K562 (cell line): ENCODE data around the gene MYMX. TPM values are rescaled to one million over a fixed set of nuclear protein-coding genes. Genes with fewer than 3 reads are reported as not detected.

Experiments
- ATF1 ChIP-seq, 2 experiments: fragments of 450-650 bp in 1 of 2; IDR thresholded peaks; 2 replicates each; pipeline ENCODE4 v1.6.1; 2016; ENCODE audit warnings: missing compliant biosample characterization in 1 of 2, missing genetic modification characterization in 1 of 2
- BCL6 ChIP-seq: fragments of 250-450 bp; sonication (Bioruptor Pico); IDR thresholded peaks from 2 replicates; pipeline ENCODE4 v1.4.0; 2020
- CC2D1A ChIP-seq: fragments of 450-650 bp; IDR thresholded peaks from 2 replicates; pipeline ENCODE4 v1.6.1; 2017; ENCODE audit warnings: mild to moderate bottlenecking
- CREM ChIP-seq: IDR thresholded peaks from 2 replicates; pipeline ENCODE4 v1.6.1; 2014; ENCODE audit warnings: antibody characterized with exemption, low read depth
- DPF2 ChIP-seq: fragments of 450-650 bp; IDR thresholded peaks from 2 replicates; pipeline ENCODE4 v1.6.1; 2016
- ETV5 ChIP-seq: sonication (generic); formaldehyde crosslinking; IDR thresholded peaks from 2 replicates; pipeline ENCODE4 v1.4.0; 2020; ENCODE audit warnings: low read depth, mild to moderate bottlenecking, missing genetic modification reagents
- MEIS2 ChIP-seq: fragments of 450-650 bp; IDR thresholded peaks from 2 replicates; pipeline ENCODE4 v1.6.1; 2014; ENCODE audit warnings: mild to moderate bottlenecking; ENCODE audit not compliant: partially characterized antibody
- OTX1 ChIP-seq: fragments of 450-650 bp; formaldehyde crosslinking; IDR thresholded peaks from 2 replicates; pipeline ENCODE4 v1.4.0; 2022; ENCODE audit warnings: mild to moderate bottlenecking
- POLR2A ChIP-seq: fragments of 450-650 bp; conservative IDR thresholded peaks from 2 replicates; pipeline ENCODE4 v1.6.1; 2016
- POLR2B ChIP-seq: fragments of 450-650 bp; IDR thresholded peaks from 2 replicates; pipeline ENCODE4 v1.6.1; 2018; ENCODE audit warnings: low read depth; ENCODE audit not compliant: partially characterized antibody
- RHOXF2B ChIP-seq: fragments of 250-450 bp; sonication (Bioruptor Pico); conservative IDR thresholded peaks from 2 replicates; pipeline ENCODE4 v1.5.1; 2021
- SMARCB1 ChIP-seq: IDR thresholded peaks from 2 replicates; pipeline ENCODE4 v1.6.1; 2011; ENCODE audit warnings: improper control_type of control experiment, low read depth; ENCODE audit not compliant: insufficient read length
- ZBED1 ChIP-seq: IDR thresholded peaks from 2 replicates; pipeline ENCODE4 v1.6.1; 2014
- ZFP30 ChIP-seq: fragments of 250-450 bp; sonication (Bioruptor Pico); IDR thresholded peaks from 2 replicates; pipeline ENCODE4 v1.8.0; 2022; ENCODE audit warnings: moderate library complexity, mild to moderate bottlenecking, inconsistent platforms, borderline replicate concordance
- ZNF3 ChIP-seq: fragments of 250-450 bp; sonication (Bioruptor Pico); IDR thresholded peaks from 2 replicates; pipeline ENCODE4 v1.5.0; 2021; ENCODE audit warnings: mild to moderate bottlenecking, moderate library complexity
- ZNF431 ChIP-seq: sonication (generic); formaldehyde crosslinking; IDR thresholded peaks from 2 replicates; pipeline ENCODE4 v1.8.0; 2022; ENCODE audit warnings: mild to moderate bottlenecking, missing genetic modification reagents
- ZNF436 ChIP-seq: fragments of 250-450, 450-650 bp; sonication (Bioruptor Pico); formaldehyde crosslinking; IDR thresholded peaks from 2 replicates; pipeline ENCODE4 v1.7.0; 2020; ENCODE audit warnings: mild to moderate bottlenecking
- ZNF785 ChIP-seq: fragments of 250-450 bp; sonication (Bioruptor Pico); IDR thresholded peaks from 2 replicates; pipeline ENCODE4 v1.4.0; 2020; ENCODE audit warnings: mild to moderate bottlenecking
- ZZZ3 ChIP-seq: fragments of 450-650 bp; IDR thresholded peaks from 2 replicates; pipeline ENCODE4 v1.6.1; 2016; ENCODE audit warnings: antibody characterized with exemption, mild to moderate bottlenecking, moderate library complexity
- polyA plus RNA-seq, 8 experiments: library from polyadenylated mRNA; depleted of rRNA in 4 of 8; stranded (reverse) in 5 of 8; unstranded in 3 of 8; fragments of >200 nt; fragmentation: Nextera tagmentation in 2 of 8; fragmentation: Illumina TruSeq in 1 of 8; extraction: Ambion mirVana in 2 of 8; extraction: Trizol in 1 of 8; gene quantifications; 2 replicates each; pipeline versions ENCODE4 v1.2.1 to v1.2.3, GENCODE V29; 2011 to 2014; ENCODE audit warnings: inconsistent platforms in 1 of 8, missing spikeins in 1 of 8
- total RNA-seq, 7 experiments: library from RNA; depleted of rRNA in 6 of 7; stranded (reverse); fragments of >200 nt in 6 of 7; fragmentation: Illumina TruSeq in 2 of 7; extraction: Trizol in 2 of 7; gene quantifications; 2 replicates each; pipeline versions ENCODE4 v1.2.1 to v1.2.3, GENCODE V29; 2011 to 2021; ENCODE audit warnings: low replicate concordance in 1 of 7
- TF ChIP-seq, protein P1 (sequence below): sonication (generic); formaldehyde crosslinking; IDR thresholded peaks from 2 replicates; pipeline ENCODE4 v1.4.0; 2020; ENCODE audit warnings: mild to moderate bottlenecking, missing genetic modification reagents
- TF ChIP-seq, protein P2 (sequence below): fragments of 250-450 bp; sonication (Bioruptor Pico); IDR thresholded peaks from 2 replicates; pipeline ENCODE4 v1.8.0; 2021; ENCODE audit warnings: moderate library complexity, mild to moderate bottlenecking, inconsistent platforms
- TF ChIP-seq, protein P3 (sequence below): IDR thresholded peaks from 2 replicates; pipeline ENCODE4 v1.6.1; 2012; ENCODE audit warnings: low read depth, low read length, improper control_type of control experiment, borderline replicate concordance
- TF ChIP-seq, protein P4 (sequence below), 3 experiments: fragments of 200-800 bp in 1 of 3; fragments of 250-450 bp in 1 of 3; fragments of 450-650 bp in 1 of 3; sonication (Bioruptor Pico) in 1 of 3; sonication (Bioruptor generic) in 1 of 3; formaldehyde crosslinking in 1 of 3; IDR thresholded peaks; 2 replicates each; pipeline versions ENCODE4 v1.6.1 to v1.8.0; 2016 to 2022; ENCODE audit warnings: mild to moderate bottlenecking in 2 of 3, missing genetic modification characterization in 2 of 3, missing compliant biosample characterization in 1 of 3, moderate library complexity in 1 of 3

MYMX gene
- total and polyA plus RNA-seq, 9 of the 15 experiments (the other 6 are each of a cell fraction or from before 2014, with no cell fraction given): 0.12 TPM; not detected in 8

DNA sequence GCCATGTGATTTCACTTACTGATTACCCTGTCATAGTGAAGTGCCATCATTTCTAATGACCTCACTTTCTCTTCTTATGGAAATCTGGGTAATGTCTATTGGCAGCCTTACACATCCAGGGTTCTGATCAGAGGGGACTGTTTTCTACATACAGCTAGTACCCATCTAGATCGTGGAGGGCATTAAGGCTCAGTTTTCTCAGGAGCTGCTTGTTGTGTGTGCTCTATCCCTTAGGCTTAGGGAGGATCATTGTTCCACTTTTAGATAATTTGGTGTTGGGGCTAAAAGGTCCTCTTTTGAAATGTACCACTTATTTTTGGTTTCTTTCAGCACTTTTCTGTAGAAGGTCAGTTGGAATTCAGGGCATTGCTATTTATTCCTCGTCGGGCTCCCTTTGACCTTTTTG lies 34.0 kb downstream of the MYMX start (continued):
- no peak for TF ChIP-seq SMARCB1
- TF ChIP-seq CREM: no peak
- TF ChIP-seq, protein P1, sequence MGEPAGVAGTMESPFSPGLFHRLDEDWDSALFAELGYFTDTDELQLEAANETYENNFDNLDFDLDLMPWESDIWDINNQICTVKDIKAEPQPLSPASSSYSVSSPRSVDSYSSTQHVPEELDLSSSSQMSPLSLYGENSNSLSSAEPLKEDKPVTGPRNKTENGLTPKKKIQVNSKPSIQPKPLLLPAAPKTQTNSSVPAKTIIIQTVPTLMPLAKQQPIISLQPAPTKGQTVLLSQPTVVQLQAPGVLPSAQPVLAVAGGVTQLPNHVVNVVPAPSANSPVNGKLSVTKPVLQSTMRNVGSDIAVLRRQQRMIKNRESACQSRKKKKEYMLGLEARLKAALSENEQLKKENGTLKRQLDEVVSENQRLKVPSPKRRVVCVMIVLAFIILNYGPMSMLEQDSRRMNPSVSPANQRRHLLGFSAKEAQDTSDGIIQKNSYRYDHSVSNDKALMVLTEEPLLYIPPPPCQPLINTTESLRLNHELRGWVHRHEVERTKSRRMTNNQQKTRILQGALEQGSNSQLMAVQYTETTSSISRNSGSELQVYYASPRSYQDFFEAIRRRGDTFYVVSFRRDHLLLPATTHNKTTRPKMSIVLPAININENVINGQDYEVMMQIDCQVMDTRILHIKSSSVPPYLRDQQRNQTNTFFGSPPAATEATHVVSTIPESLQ (CRISPR knock-in tag): no peak
- peak; percentile 24; the same call in 1 of the 2 replicates for TF ChIP-seq POLR2A
- no peak for TF ChIP-seq ETV5 (CRISPR knock-in tag)
- TF ChIP-seq, protein P2, sequence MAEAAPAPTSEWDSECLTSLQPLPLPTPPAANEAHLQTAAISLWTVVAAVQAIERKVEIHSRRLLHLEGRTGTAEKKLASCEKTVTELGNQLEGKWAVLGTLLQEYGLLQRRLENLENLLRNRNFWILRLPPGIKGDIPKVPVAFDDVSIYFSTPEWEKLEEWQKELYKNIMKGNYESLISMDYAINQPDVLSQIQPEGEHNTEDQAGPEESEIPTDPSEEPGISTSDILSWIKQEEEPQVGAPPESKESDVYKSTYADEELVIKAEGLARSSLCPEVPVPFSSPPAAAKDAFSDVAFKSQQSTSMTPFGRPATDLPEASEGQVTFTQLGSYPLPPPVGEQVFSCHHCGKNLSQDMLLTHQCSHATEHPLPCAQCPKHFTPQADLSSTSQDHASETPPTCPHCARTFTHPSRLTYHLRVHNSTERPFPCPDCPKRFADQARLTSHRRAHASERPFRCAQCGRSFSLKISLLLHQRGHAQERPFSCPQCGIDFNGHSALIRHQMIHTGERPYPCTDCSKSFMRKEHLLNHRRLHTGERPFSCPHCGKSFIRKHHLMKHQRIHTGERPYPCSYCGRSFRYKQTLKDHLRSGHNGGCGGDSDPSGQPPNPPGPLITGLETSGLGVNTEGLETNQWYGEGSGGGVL (CRISPR knock-in tag): no peak
- TF ChIP-seq, protein P3, sequence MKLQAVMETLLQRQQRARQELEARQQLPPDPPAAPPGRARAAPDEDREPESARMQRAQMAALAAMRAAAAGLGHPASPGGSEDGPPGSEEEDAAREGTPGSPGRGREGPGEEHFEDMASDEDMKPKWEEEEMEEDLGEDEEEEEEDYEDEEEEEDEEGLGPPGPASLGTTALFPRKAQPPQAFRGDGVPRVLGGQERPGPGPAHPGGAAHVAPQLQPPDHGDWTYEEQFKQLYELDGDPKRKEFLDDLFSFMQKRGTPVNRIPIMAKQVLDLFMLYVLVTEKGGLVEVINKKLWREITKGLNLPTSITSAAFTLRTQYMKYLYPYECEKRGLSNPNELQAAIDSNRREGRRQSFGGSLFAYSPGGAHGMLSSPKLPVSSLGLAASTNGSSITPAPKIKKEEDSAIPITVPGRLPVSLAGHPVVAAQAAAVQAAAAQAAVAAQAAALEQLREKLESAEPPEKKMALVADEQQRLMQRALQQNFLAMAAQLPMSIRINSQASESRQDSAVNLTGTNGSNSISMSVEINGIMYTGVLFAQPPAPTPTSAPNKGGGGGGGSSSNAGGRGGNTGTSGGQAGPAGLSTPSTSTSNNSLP: no peak
- TF ChIP-seq MEIS2: no peak
- TF ChIP-seq ZBED1: peak; percentile 51; the same call in 1 of the 2 replicates
- TF ChIP-seq ZNF431 (CRISPR knock-in tag): peak; percentile 60; the same call in 1 of the 2 replicates
- no peak for TF ChIP-seq BCL6 (CRISPR knock-in tag)
- TF ChIP-seq ZNF3: no peak
- TF ChIP-seq ATF1 (CRISPR knock-in tag; IDR thresholded peaks at IDR 0.05): no peak
- TF ChIP-seq ATF1 (tag; IDR thresholded peaks at IDR 0.05): 0 out of 2 replicates have a peak, but pooled peaks have one; percentile 13
- TF ChIP-seq ZFP30 (CRISPR knock-in tag): no peak
- no peak for TF ChIP-seq ZNF785 (CRISPR knock-in tag)
- TF ChIP-seq POLR2B: peak; percentile 12
- no peak for TF ChIP-seq DPF2
- no peak for TF ChIP-seq CC2D1A
- TF ChIP-seq, protein P4, sequence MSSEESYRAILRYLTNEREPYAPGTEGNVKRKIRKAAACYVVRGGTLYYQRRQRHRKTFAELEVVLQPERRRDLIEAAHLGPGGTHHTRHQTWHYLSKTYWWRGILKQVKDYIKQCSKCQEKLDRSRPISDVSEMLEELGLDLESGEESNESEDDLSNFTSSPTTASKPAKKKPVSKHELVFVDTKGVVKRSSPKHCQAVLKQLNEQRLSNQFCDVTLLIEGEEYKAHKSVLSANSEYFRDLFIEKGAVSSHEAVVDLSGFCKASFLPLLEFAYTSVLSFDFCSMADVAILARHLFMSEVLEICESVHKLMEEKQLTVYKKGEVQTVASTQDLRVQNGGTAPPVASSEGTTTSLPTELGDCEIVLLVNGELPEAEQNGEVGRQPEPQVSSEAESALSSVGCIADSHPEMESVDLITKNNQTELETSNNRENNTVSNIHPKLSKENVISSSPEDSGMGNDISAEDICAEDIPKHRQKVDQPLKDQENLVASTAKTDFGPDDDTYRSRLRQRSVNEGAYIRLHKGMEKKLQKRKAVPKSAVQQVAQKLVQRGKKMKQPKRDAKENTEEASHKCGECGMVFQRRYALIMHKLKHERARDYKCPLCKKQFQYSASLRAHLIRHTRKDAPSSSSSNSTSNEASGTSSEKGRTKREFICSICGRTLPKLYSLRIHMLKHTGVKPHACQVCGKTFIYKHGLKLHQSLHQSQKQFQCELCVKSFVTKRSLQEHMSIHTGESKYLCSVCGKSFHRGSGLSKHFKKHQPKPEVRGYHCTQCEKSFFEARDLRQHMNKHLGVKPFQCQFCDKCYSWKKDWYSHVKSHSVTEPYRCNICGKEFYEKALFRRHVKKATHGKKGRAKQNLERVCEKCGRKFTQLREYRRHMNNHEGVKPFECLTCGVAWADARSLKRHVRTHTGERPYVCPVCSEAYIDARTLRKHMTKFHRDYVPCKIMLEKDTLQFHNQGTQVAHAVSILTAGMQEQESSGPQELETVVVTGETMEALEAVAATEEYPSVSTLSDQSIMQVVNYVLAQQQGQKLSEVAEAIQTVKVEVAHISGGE (CRISPR knock-in tag; IDR thresholded peaks at IDR 0.05): no peak
- TF ChIP-seq OTX1 (CRISPR knock-in tag): no peak
- no peak for TF ChIP-seq RHOXF2B (CRISPR knock-in tag)
- no peak for TF ChIP-seq ZZZ3
- TF ChIP-seq ZNF436: 0 out of 2 replicates have a peak, but pooled peaks have one; percentile 7
